Stimulated activated naive B cell treated with anti-CD40 and anti-IgM and Interleukin-4, amounts not matched to agents 10 μg/mL and 1 μg/mL and 100 μg/mL, for 72 hours (primary cell): ENCODE results near the gene CCDC180.
"Not testable (repeated sequence)": the region's sequence is repeated elsewhere in the genome, so short reads cannot be mapped to it uniquely, and the experiment has no call there.

Experiments
- ATAC-seq, 2 donors: fragments of 150-1000 bp; cut with Tn5 transposase; replicated peaks; 2 replicates each; pipeline ENCODE4 v1.10.0; 2021; ENCODE audit warnings: moderate library complexity in 1 of 2
- DNase-seq: peaks from one replicate; pipeline ENCODE4 v3.0.0; 2021
- H3K27ac Mint-ChIP-seq: one replicate; pipeline ENCODE4 v1.8.0; 2022; ENCODE audit warnings: mild to moderate bottlenecking, mixed read lengths
- H3K27me3 Mint-ChIP-seq, 2 donors: one replicate each; pipeline ENCODE4 v1.8.0; 2022; ENCODE audit warnings: mixed read lengths in 2 of 2
- H3K36me3 Mint-ChIP-seq, 2 donors: one replicate each; pipeline ENCODE4 v1.8.0; 2022; ENCODE audit warnings: mixed read lengths in 2 of 2, mild to moderate bottlenecking in 1 of 2
- H3K4me1 Mint-ChIP-seq, 2 donors: one replicate each; pipeline ENCODE4 v1.8.0; 2022; ENCODE audit warnings: mixed read lengths in 2 of 2, mild to moderate bottlenecking in 1 of 2
- H3K4me3 Mint-ChIP-seq, 2 donors: one replicate each; pipeline ENCODE4 v1.8.0; 2022; ENCODE audit warnings: mild to moderate bottlenecking in 2 of 2, mixed read lengths in 2 of 2, moderate library complexity in 1 of 2
- H3K9me3 Mint-ChIP-seq, 2 donors: one replicate each; pipeline ENCODE4 v1.8.0; 2022; ENCODE audit warnings: mixed read lengths in 2 of 2, mild to moderate bottlenecking in 1 of 2

Gene CCDC180

DNA sequence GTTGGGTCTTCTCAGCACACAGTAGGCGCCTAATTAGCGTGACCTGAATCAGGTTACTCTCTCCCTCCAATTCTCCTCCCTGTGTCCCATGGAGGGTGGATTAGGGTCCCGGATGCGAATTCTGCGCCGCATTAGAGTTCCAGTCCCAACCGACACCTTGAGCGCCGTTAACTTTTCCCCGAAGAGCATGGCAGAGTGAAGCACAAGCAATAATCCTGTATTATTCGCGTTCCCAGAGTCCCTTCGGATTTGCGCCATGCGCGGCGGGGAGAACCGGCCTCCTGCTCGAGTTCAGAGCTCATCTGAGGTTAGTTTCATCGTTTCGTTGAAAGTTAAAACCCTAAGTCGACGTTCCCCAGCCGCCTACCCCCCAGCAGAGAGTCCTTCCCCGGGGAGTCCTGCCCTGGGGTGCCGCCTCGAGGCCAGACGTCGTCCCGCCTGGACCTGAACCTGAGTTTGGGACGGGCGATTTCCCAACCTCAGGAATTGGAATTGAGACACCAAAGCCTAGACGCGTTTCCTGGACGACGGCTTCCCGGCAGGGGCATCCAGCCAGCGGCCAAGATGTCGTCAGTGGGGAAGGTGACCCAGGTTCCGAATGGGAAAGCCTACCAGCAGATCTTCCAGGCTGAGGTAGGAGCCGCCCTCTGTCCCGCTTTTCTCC lies at the start of gene CCDC180:
TSS of gene CCDC180 (plus strand) at position 160 of the 664 bp plus-strand sequence. CDS start at position 565, 405 bp downstream.
- Mint-ChIP-seq H3K36me3 (peaks cover 4 to 17% of the 10 kb centered on the region in 2 donors), H3K4me3 (peak within 1 kb of the TSS in 1 of 2 donors; percentile 66), H3K27me3 (peaks cover 4 to 19% of the 10 kb centered on the region in 2 donors), H3K9me3 (peaks cover 5 to 7% of the 10 kb centered on the region in 2 donors), H3K27ac (no peak within 1 kb of the TSS), H3K4me1 (no peaks in the 10 kb centered on the region)
- ATAC-seq = no peak
- DNase-seq = no peak

DNA sequence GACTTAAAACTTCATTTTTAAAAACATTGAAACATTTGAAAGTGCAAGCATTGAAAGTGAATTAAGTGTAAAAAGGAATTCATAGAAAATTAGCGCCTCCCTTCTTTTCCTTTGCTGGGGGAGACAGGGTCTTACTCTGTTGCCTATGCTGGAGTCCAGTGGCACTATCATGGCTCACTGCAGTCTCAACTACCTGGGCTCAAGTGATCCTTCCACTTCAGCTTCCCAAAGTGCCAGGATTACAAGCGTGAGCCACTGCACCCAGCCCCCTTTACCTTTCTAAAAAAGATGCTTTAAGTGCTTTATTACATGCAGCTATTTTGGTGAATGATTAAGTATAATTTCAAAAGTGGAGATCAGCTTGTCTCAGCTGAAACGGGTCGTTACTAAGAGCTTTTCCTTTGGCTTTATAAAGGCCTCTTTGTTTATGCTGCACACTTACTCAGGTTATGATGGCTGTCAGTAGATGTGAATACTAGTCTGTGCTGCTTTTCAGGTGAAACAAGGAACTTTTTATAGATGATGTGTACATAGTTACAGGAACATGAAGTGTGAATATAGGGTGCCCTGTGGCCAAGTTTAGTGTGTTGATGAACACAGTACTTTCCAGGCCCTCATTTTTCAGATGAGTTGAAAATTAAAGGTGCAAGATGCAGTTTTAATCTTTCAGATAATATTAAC lies 47.5 kb upstream of the CCDC180 start:
- not testable (repeated sequence) for H3K4me3 Mint-ChIP-seq, DNase-seq, H3K4me1 Mint-ChIP-seq, ATAC-seq, H3K9me3 Mint-ChIP-seq, H3K27me3 Mint-ChIP-seq, H3K36me3 Mint-ChIP-seq, H3K27ac Mint-ChIP-seq

DNA sequence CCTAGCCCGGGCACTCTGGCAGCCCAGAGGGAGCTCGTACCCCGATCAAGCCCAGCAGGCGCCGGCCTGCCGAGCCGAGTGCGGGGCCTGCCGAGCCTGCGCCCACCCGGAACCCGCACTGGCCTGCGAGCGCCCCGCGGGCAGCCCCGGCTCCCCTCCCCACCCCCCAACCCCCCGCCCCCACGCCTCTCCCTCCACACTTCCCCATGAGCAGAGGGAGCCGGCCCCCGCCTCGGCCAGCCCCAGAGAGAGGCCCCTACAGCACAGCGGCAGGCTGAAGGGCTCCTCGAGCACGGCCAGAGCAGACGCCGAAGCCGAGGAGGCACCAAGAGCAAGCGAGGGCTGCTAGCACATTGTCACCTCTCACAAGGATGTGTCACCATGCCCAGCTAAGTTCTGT lies 36.2 kb upstream of the CCDC180 start:
- Mint-ChIP-seq H3K27me3 (no peaks in the 10 kb centered on the region), H3K9me3 (no peaks in the 10 kb centered on the region), H3K4me3 (no peak overlapping the region), H3K36me3 (peaks cover 7 to 10% of the 10 kb centered on the region in 2 donors), H3K4me1 (peaks cover 0 to 2% of the 10 kb centered on the region in 2 donors), H3K27ac (no peak overlapping the region)
- ATAC-seq (no peak), DNase-seq (no peak)

DNA sequence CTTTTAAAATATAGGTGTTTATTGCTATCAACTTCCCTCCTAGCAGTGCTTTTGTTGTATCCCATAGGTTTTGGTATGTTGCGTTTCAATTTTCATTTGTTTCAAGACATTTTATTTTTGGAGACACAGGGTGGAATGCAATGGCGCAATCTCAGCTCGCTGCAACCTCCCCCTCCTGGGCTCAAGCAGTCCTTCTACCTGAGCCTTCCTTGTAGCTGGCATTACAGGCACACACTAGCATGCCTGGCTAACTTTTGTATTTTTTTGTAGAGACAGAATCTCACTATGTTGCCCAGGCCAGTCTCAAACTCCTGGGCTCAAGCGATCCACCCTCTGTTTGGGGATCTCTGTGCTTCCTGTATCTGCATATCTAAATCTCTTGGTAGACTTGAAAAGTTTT lies 35.4 kb upstream of the CCDC180 start:
- no peaks in the 10 kb centered on the region for H3K9me3 Mint-ChIP-seq
- H3K36me3 Mint-ChIP-seq = peaks cover 15 to 17% of the 10 kb centered on the region in 2 donors
- no peaks in the 10 kb centered on the region for H3K27me3 Mint-ChIP-seq
- H3K4me1 Mint-ChIP-seq = peaks cover 0 to 2% of the 10 kb centered on the region in 2 donors
- no peak overlapping the region for H3K27ac Mint-ChIP-seq
- DNase-seq (no peak), ATAC-seq (no peak)
- H3K4me3 Mint-ChIP-seq = no peak overlapping the region

DNA sequence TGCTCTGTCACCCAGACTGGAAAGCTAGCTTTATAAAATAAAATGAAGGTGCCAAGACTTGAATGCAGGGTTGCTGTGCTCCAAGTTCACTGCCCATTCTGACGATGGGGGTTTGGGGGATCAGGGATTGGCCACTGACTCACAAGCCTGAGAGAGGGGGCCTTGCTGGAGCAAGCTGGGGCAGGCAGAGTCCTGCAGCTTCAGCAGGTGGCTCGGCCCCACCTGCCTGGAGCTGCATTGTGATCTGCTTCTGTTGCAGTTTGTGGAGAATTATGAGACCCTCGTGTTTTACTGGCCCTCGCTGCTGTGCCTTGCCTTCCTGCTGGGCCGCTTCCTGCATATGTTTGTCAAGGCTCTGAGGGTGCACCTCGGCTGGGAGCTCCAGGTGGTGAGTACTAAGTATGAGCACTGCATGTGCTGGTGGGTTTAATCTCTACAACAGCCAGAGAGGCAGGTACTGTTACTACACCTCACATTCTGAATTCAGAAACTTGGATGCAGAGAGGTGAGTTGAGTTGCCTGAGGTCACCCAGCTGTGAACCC lies 31.1 kb upstream of the CCDC180 start:
- H3K36me3 Mint-ChIP-seq = peaks cover 38 to 48% of the 10 kb centered on the region in 2 donors
- no peaks in the 10 kb centered on the region for H3K27me3 Mint-ChIP-seq
- DNase-seq = no peak
- no peak overlapping the region for H3K4me3 Mint-ChIP-seq
- H3K4me1 Mint-ChIP-seq = peaks cover 0 to 2% of the 10 kb centered on the region in 2 donors
- no peaks in the 10 kb centered on the region for H3K9me3 Mint-ChIP-seq
- H3K27ac Mint-ChIP-seq = no peak overlapping the region
- ATAC-seq = no peak

DNA sequence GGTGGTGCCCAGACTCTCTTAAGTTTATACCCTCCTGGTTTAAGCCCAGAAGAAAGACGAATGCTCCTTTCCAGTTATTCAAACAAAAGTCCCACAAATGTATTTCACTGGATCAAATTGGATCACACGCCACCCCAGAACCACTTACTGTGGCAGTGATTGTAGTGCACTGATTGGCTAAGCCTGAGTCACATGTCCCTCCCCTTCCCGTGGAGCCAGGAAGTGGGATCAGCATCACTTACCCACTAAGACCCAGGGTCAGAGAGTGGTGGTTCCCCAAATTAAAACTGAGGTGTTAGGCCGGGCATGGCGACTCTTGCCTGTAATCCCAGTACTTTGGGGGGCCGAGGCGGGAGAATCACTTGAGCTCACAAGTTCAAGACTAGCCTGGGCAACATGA lies 29.5 kb upstream of the CCDC180 start:
- Mint-ChIP-seq H3K4me1 (peaks cover 0 to 2% of the 10 kb centered on the region in 2 donors), H3K27me3 (no peaks in the 10 kb centered on the region), H3K4me3 (no peak overlapping the region), H3K9me3 (no peaks in the 10 kb centered on the region), H3K27ac (no peak overlapping the region), H3K36me3 (peaks cover 38 to 59% of the 10 kb centered on the region in 2 donors)
- no peak for DNase-seq
- ATAC-seq = no peak

DNA sequence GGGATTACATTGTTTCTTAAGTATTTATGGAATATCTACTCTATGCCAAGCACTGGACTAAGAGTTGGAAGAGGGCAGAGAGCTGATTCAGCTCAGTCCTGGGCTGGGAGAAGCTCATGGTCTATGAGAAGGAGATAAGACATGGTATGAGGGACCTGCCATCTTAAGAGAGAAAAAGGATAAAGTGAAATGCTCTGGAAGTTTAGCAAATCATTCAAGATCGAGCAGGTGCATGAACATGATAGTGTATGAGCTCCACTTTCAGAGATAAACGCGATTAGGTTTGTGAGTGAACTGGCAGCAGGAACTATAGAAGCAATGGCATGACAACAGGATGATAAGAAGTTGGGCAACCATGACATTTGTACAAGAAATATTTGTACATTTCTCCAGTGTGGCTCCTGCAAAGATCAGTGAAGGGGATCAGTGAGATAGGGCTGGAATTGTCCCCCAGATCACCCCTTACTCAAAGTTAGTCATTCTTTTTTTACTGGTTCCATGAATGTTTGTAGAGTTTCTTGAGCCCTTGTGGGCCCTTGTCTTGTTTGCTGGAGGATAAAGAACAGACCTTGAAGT lies 26.6 kb upstream of the CCDC180 start:
- H3K27me3 Mint-ChIP-seq = no peaks in the 10 kb centered on the region
- ATAC-seq = no peak
- peaks cover 48 to 71% of the 10 kb centered on the region in 2 donors for H3K36me3 Mint-ChIP-seq
- no peak overlapping the region for H3K4me3 Mint-ChIP-seq
- peaks cover 0 to 2% of the 10 kb centered on the region in 2 donors for H3K9me3 Mint-ChIP-seq
- no peak overlapping the region for H3K27ac Mint-ChIP-seq
- H3K4me1 Mint-ChIP-seq = no peaks in the 10 kb centered on the region
- DNase-seq = no peak

DNA sequence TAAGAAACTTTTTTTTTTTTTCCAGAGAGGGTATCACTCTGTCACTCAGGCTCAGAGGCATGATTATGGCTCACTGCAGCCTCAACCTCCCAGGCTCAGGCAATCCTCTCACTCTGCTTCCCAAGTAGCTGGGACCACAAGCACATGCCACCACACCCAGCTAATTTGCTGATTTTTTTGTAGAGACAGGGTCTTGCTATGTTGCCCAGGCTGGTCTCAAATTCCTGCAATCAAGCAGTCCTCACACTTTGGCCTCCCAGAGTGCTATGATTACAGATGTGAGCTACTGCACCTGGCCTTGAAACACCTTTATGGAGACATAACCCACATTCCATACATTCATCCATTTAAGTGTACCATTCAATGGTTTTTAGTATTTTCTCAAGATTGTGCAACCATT lies 23.7 kb upstream of the CCDC180 start:
- H3K4me3 Mint-ChIP-seq = no peak overlapping the region
- H3K36me3 Mint-ChIP-seq = peaks cover 45 to 68% of the 10 kb centered on the region in 2 donors
- no peaks in the 10 kb centered on the region for H3K27me3 Mint-ChIP-seq
- ATAC-seq (no peak), DNase-seq (no peak)
- H3K27ac Mint-ChIP-seq = no peak overlapping the region
- peaks cover 0 to 1% of the 10 kb centered on the region in 2 donors for H3K4me1 Mint-ChIP-seq
- peaks cover 5 to 7% of the 10 kb centered on the region in 2 donors for H3K9me3 Mint-ChIP-seq

DNA sequence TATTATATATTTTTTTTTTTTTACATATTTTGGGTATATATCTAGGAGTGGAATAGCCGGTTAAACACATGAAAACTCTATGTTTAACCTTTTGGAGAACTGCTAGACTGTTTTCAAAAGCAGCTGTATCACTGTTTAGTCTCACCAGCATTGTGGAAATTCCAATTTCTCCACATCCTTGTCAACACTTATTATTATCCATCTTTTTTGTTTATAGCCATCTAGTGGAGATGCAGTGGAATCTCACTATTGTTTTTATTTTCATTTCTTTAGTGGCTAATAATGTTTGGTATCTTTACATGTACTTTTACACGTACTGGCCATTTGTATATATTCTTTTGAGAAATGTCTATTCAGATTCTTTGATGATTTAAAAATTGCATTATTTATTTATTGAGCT lies 22.7 kb upstream of the CCDC180 start:
- Mint-ChIP-seq H3K27ac (no peak overlapping the region), H3K27me3 (no peaks in the 10 kb centered on the region), H3K4me3 (no peak overlapping the region), H3K4me1 (peaks cover 0 to 1% of the 10 kb centered on the region in 2 donors), H3K36me3 (peaks cover 45 to 70% of the 10 kb centered on the region in 2 donors), H3K9me3 (peaks cover 5 to 7% of the 10 kb centered on the region in 2 donors)
- no peak for DNase-seq
- no peak for ATAC-seq

DNA sequence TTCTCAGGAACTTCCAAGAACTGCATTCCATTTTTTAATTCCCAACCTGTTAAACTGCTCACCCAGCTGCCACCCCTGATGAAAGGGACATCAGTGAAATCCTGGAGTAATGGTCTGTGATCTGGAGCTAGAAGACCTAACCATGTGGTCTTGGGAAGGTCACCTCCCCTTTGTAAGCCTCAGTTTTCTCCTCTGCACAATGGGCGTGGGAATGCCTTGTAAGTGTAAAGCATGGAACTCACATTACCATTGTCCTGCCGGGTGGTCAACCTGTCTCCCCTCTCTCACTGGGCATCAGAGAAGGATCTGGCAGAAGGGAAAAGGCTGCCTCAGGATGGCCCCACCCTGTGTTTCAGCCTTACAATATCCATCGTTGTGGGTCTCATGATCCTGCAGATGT lies 15.3 kb upstream of the CCDC180 start:
- H3K27me3 Mint-ChIP-seq = no peaks in the 10 kb centered on the region
- H3K4me1 Mint-ChIP-seq = peaks cover 0 to 1% of the 10 kb centered on the region in 2 donors
- no peak for ATAC-seq
- peaks cover 43 to 76% of the 10 kb centered on the region in 2 donors for H3K36me3 Mint-ChIP-seq
- H3K9me3 Mint-ChIP-seq = peaks cover 0 to under 1% of the 10 kb centered on the region in 2 donors
- no peak for DNase-seq
- H3K27ac Mint-ChIP-seq = no peak overlapping the region
- H3K4me3 Mint-ChIP-seq = no peak overlapping the region

DNA sequence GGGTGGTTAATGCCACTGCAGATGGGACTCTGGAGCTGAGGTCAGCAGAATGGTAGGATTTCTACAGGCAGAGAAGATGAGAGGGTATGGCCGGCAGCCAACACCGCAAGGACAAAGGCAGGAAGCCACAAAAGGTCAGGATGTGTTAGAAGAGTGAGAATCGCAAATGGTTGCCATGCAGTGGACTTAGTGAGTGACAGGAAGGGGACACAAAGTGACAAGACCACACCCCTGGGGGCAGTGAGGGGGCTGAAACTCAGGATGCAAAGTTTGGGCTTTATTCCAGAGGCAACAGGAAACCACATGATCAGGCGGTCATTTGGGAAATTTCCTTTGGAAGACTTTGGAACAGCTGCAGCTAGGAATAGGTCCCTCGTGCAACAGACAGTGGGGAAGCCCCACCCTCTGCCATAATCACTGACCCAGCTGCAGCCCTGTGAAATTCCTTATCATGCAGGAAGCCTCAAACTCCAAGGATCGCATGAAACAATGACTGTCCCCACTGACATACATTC lies 14.2 kb upstream of the CCDC180 start:
- Mint-ChIP-seq H3K36me3 (peaks cover 36 to 74% of the 10 kb centered on the region in 2 donors), H3K9me3 (peaks cover 6 to 7% of the 10 kb centered on the region in 2 donors)
- DNase-seq = no peak

DNA sequence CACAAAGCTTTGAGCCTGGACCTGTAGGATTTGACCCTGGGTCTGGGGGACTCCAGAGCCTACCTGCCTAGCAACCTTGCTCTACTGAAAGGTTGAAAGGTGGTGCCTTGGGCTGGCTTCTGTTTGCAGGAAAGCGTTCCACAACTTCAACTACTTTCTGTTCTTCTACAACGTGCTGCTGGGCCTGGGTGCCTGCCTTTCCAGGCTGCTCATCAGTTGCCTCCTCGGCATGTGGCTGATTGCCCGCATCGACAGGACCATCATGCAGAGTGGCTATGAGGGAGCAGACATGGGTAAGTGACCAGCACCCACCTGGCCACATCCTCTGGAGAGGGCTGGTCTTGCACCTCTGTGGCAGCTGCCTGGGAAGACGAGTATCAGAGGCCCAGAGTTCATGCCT lies 13.6 kb upstream of the CCDC180 start:
- ATAC-seq (no peak), DNase-seq (no peak)
- Mint-ChIP-seq H3K4me1 (no peaks in the 10 kb centered on the region), H3K27ac (no peak overlapping the region), H3K36me3 (peaks cover 32 to 68% of the 10 kb centered on the region in 2 donors), H3K9me3 (peaks cover 6 to 10% of the 10 kb centered on the region in 2 donors), H3K27me3 (no peaks in the 10 kb centered on the region), H3K4me3 (no peak overlapping the region)

More for the DNA sequence above, 14.2 kb upstream of the CCDC180 start:
- Mint-ChIP-seq H3K27me3 (no peaks in the 10 kb centered on the region), H3K27ac (no peak overlapping the region), H3K4me1 (no peaks in the 10 kb centered on the region), H3K4me3 (no peak overlapping the region)
- ATAC-seq = no peak

DNA sequence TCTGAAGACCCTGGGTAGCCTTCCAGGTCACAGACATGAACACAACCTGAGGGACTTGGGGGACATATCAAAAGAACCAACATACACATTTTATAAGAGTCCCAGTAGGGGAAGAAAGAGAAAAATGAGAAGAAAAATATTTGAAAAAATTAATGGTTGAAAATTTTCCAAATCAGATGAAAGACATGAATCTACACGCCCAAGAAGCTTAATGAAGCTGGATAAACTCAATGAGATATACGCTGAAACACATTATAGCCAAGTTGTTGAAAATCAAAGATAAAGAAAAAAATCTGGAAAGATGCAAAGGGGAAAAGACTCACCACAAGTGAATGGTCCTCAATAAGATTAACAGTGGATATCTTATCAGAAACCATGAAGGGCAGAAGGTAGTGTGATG lies 9.6 kb upstream of the CCDC180 start:
- Mint-ChIP-seq H3K4me1 (peaks cover 2 to 9% of the 10 kb centered on the region in 2 donors), H3K4me3 (no peak overlapping the region), H3K9me3 (peaks cover 9 to 12% of the 10 kb centered on the region in 2 donors), H3K27me3 (no peaks in the 10 kb centered on the region), H3K36me3 (peaks cover 20 to 39% of the 10 kb centered on the region in 2 donors), H3K27ac (no peak overlapping the region)
- DNase-seq = no peak
- no peak for ATAC-seq

DNA sequence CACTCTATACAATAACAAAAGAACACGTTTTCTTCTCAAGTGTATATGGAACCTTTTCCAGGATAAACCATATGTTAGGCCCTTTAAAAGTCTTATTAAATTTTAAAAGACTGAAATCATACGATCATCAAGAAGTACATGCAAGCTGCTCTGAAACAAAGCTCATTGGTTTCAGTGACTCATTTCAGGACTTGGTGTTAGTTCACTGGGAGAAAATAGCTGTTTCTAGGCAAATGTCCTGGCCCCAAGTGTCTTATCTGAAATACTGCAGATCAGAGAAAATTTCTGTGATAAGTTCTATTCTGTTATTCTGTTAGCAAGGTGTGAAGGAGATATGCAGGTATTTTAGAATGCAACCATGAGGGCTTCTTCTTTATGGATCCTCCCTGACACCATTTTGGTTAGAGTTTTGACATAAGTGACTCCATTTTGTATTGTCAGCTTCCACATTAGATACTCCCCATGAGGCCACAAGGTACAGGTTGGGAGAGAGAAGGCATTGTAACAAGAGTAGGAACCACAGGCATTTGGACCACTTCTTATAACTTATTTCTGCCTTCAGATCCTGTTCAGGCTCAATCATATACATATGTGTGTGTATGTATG lies 7.5 kb upstream of the CCDC180 start:
- Mint-ChIP-seq H3K9me3 (peaks cover 14 to 18% of the 10 kb centered on the region in 2 donors), H3K27ac (no peak overlapping the region), H3K4me1 (peaks cover 2 to 9% of the 10 kb centered on the region in 2 donors), H3K27me3 (no peaks in the 10 kb centered on the region), H3K36me3 (peaks cover 17 to 28% of the 10 kb centered on the region in 2 donors), H3K4me3 (no peak overlapping the region)
- peak; percentile 59 to 63 for ATAC-seq
- no peak for DNase-seq
